ENCODE data around the gene ARF5. TPM values are rescaled to one million over a fixed set of nuclear protein-coding genes. Genes with fewer than 3 reads are reported as not detected.

ARF5 gene
- total and polyA plus RNA-seq, 2 of the 8 experiments (the other 6 are each of a cell fraction or from before 2014, with no cell fraction given): 154 to 579 TPM

- TF ChIP-seq CHD7 (IDR thresholded peaks at IDR 0.05; ENCODE audit: insufficient replicate concordance, low read length): no peak
- no peak for TF ChIP-seq EP300 (IDR thresholded peaks at IDR 0.05; ENCODE audit: borderline replicate concordance in 1 of 2, low read depth in 2 of 2, low read length in 2 of 2)
- no peak for TF ChIP-seq CBX5 (IDR thresholded peaks at IDR 0.05; ENCODE audit: low read depth, low read length)
- no peak for TF ChIP-seq YY1 (IDR thresholded peaks at IDR 0.05; ENCODE audit: low read depth, low read length)
- no peak for TF ChIP-seq POLR2A (IDR thresholded peaks at IDR 0.05; ENCODE audit: control extremely low read depth in 1 of 2, low read depth in 2 of 2, low read length in 2 of 2)
- no peak for TF ChIP-seq TBP (IDR thresholded peaks at IDR 0.05; ENCODE audit: low read depth, low read length)
- no peak for TF ChIP-seq ZNF274 (IDR thresholded peaks at IDR 0.05; ENCODE audit: borderline replicate concordance, extremely low read depth, low read length)
- no peak for TF ChIP-seq EZH2 (IDR thresholded peaks at IDR 0.05; ENCODE audit: low read depth, low read length, severe bottlenecking)
- no peak for TF ChIP-seq POU5F1 (IDR thresholded peaks at IDR 0.05; ENCODE audit: low read depth, low read length)
Measured at GRCh38 chr7:127635659-127636285, 47.6 kb downstream of the ARF5 start (continued).
